H1 (cell line): ENCODE measurements around the gene PDS5A. TPM values are rescaled to one million over a fixed set of nuclear protein-coding genes. Genes with fewer than 3 reads are reported as not detected.

Experiments used
- ATF3 ChIP-seq: IDR thresholded peaks from 2 replicates; pipeline ENCODE4 v1.6.1; 2011; ENCODE audit warnings: low read depth, mild to moderate bottlenecking, low read length; ENCODE audit not compliant: insufficient read depth
- CHD7 ChIP-seq: fragments of 300-600 bp; sonication (generic); IDR thresholded peaks from 2 replicates; pipeline ENCODE4 v1.7.1; 2012; ENCODE audit warnings: low read length, moderate library complexity, mild to moderate bottlenecking, inconsistent platforms; ENCODE audit not compliant: insufficient replicate concordance
- CREB1 ChIP-seq: IDR thresholded peaks from 2 replicates; pipeline ENCODE4 v1.6.1; 2012; ENCODE audit warnings: inconsistent platforms
- EZH2 ChIP-seq: fragments of 200-600 bp; sonication (generic); IDR thresholded peaks from 2 replicates; pipeline ENCODE4 v1.7.1; 2012; ENCODE audit warnings: low read depth, mild to moderate bottlenecking, moderate library complexity, low read length, inconsistent platforms; ENCODE audit not compliant: severe bottlenecking
- FOSL1 ChIP-seq: IDR thresholded peaks from 2 replicates; pipeline ENCODE4 v1.6.1; 2011; ENCODE audit warnings: mild to moderate bottlenecking, low read depth, low read length, moderate library complexity; ENCODE audit not compliant: insufficient read depth
- MAX ChIP-seq: IDR thresholded peaks from 2 replicates; pipeline ENCODE4 v1.6.1; 2012; ENCODE audit warnings: inconsistent platforms
- POLR2A ChIP-seq, 2 experiments: IDR thresholded peaks; 1 replicate in 1 of 2; 2 replicates in 1 of 2; pipeline ENCODE4 v1.6.1; 2011; ENCODE audit warnings: low read depth in 2 of 2, low read length in 2 of 2, mild to moderate bottlenecking in 2 of 2; ENCODE audit errors: control extremely low read depth in 1 of 2
- RBBP5 ChIP-seq: IDR thresholded peaks from 2 replicates; pipeline ENCODE4 v1.7.1; 2012; ENCODE audit warnings: low read depth, mild to moderate bottlenecking, inconsistent platforms, low read length, moderate library complexity, borderline replicate concordance
- SUZ12 ChIP-seq: fragments of 200-600 bp; sonication (generic); IDR thresholded peaks from 2 replicates; pipeline ENCODE4 v1.6.1; 2012; ENCODE audit warnings: mild to moderate bottlenecking, inconsistent platforms, low read length, moderate library complexity, mixed read lengths
- polyA plus RNA-seq, 7 experiments: library from polyadenylated mRNA; depleted of rRNA in 3 of 7; stranded (reverse) in 5 of 7; unstranded in 2 of 7; fragments of >200 nt in 5 of 7; fragments of 200-250 nt in 2 of 7; gene quantifications; 1 replicate in 5 of 7; 2 replicates in 1 of 7; 4 replicates in 1 of 7; pipeline versions ENCODE4 v1.2.1 to v1.2.3, GENCODE V29; 2011 to 2013; ENCODE audit warnings: missing spikeins in 2 of 7, mixed read lengths in 2 of 7
- total RNA-seq: library from RNA; stranded (reverse); fragmentation: NEBNext Ultra II Directional; extraction: Animal tissue kit (Norgen Biotek cat#: 25700); gene quantifications from 2 replicates; pipeline ENCODE4 v1.2.1, GENCODE V29; 2021

Gene PDS5A
- total and polyA plus RNA-seq, 2 of the 8 experiments (the other 6 are each of a cell fraction or from before 2014, with no cell fraction given), result 15.5 to 76.6 TPM

- TF ChIP-seq CHD7, result no peak
- TF ChIP-seq CREB1, result no peak; the same call in none of the 2 replicates
- TF ChIP-seq FOSL1, result no peak
- no peak for TF ChIP-seq ATF3
- peak; percentile 97 for TF ChIP-seq RBBP5
- no peak for TF ChIP-seq SUZ12
- TF ChIP-seq POLR2A (IDR thresholded peaks at IDR 0.05; ENCODE audit: control extremely low read depth in 1 of 2, low read depth in 2 of 2, low read length in 2 of 2), result peak; percentile 68 to 77; a peak in 2 of 3 replicates
- TF ChIP-seq EZH2, result no peak
- TF ChIP-seq MAX, result peak; percentile 79
Observed at GRCh38 chr4:39977489-39978377, at the start of gene PDS5A (continued).
